Endothelial cell of umbilical vein (primary cell): ENCODE data around the gene AGAP5. TPM values are rescaled to one million over a fixed set of nuclear protein-coding genes. Genes with fewer than 3 reads are reported as not detected.
A peak's percentile ranks its signal among the peaks of the same experiment; 100 is the strongest.

Source experiments
- BruUV-seq: library from RNA; stranded (reverse); fragments of 400-500 nt; replicated peaks from 2 replicates; lab custom pipeline; 2021; lab: Mats Ljungman, UMichigan
- CTCF ChIA-PET: fragments of 300-600, 350-600 bp; sonication (Branson Sonifier 250); formaldehyde crosslinking; loops from one replicate; lab custom pipeline; 2021; ENCODE audit warnings: antibody characterized with exemption, inconsistent platforms; lab: Charles Lee
- POLR2A ChIA-PET: fragments of 300-600, 350-600 bp; sonication (Branson Sonifier 250); formaldehyde crosslinking; loops from one replicate; lab custom pipeline; 2021; ENCODE audit warnings: antibody characterized with exemption, inconsistent platforms; lab: Charles Lee
- DNase-seq: peaks from one replicate; pipeline ENCODE4 v3.0.0-alpha.2; 2011; ENCODE audit warnings: low read depth, low spot score
- FAIRE-seq: peaks from 2 replicates; lab custom pipeline; 2011; peaks lifted over from hg19 to GRCh38; lab: Jason Lieb, UNC
- H2AFZ ChIP-seq: 2 replicates; pipeline ENCODE4 v1.6.0; 2012; ENCODE audit warnings: low read depth, low read length, control low read depth, inconsistent platforms
- H3K27ac ChIP-seq: 2 replicates; pipeline ENCODE4 v1.5.1; 2011; ENCODE audit warnings: low read depth, mild to moderate bottlenecking, control low read depth, low read length, moderate library complexity; ENCODE audit not compliant: insufficient read depth
- H3K27me3 ChIP-seq, 2 experiments: 2 replicates each; pipeline versions ENCODE4 v1.6.0 to v1.6.1; 2011; ENCODE audit warnings: low read length in 2 of 2, mixed read lengths in 1 of 2; ENCODE audit not compliant: control insufficient read depth in 2 of 2, insufficient read depth in 2 of 2
- H3K36me3 ChIP-seq, 2 experiments: 2 replicates in 1 of 2; 3 replicates in 1 of 2; pipeline ENCODE4 v1.5.1; 2011; ENCODE audit warnings: low read length in 2 of 2, mild to moderate bottlenecking in 1 of 2, moderate library complexity in 1 of 2; ENCODE audit not compliant: control insufficient read depth in 2 of 2, insufficient read depth in 2 of 2; ENCODE audit errors: extremely low read depth in 1 of 2
- H3K4me1 ChIP-seq: 3 replicates; pipeline ENCODE4 v1.5.1; 2011; ENCODE audit warnings: mild to moderate bottlenecking, low read length; ENCODE audit not compliant: control insufficient read depth, insufficient read depth; ENCODE audit errors: extremely low read depth
- H3K4me2 ChIP-seq: 2 replicates; pipeline ENCODE4 v1.6.1; 2011; ENCODE audit warnings: low read length, control low read depth, mixed read lengths; ENCODE audit not compliant: insufficient read depth
- H3K4me3 ChIP-seq, 3 experiments: fragments of 200-600 bp in 1 of 3; sonication (generic), shearing (Covaris generic) in 1 of 3; replicated peaks in 1 of 3; 2 replicates each; pipeline ENCODE4 v1.5.1; 2011 to 2016; ENCODE audit warnings: control low read depth in 3 of 3, low read length in 3 of 3, mild to moderate bottlenecking in 2 of 3, inconsistent platforms in 1 of 3, low read depth in 1 of 3, moderate library complexity in 1 of 3; ENCODE audit not compliant: insufficient read depth in 1 of 3
- H3K79me2 ChIP-seq: 2 replicates; pipeline ENCODE4 v1.6.0; 2012; ENCODE audit warnings: low read length, inconsistent platforms; ENCODE audit not compliant: control insufficient read depth, insufficient read depth
- H3K9ac ChIP-seq: replicated peaks from 2 replicates; pipeline ENCODE3; 2011; ENCODE audit warnings: low read length, control low read depth; ENCODE audit not compliant: insufficient read depth; ENCODE audit errors: extremely low read depth
- H3K9me1 ChIP-seq: replicated peaks from 3 replicates; pipeline ENCODE4 v1.6.0; 2011; ENCODE audit warnings: mild to moderate bottlenecking, low read length; ENCODE audit not compliant: control insufficient read depth, insufficient read depth; ENCODE audit errors: extremely low read depth
- H3K9me3 ChIP-seq: replicated peaks from 2 replicates; pipeline ENCODE4 v1.5.1; 2012; ENCODE audit warnings: low read length, inconsistent platforms; ENCODE audit not compliant: control insufficient read depth, insufficient read depth
- H4K20me1 ChIP-seq: replicated peaks from 2 replicates; pipeline ENCODE3; 2011; ENCODE audit warnings: mild to moderate bottlenecking, low read length; ENCODE audit not compliant: control insufficient read depth, insufficient read depth; ENCODE audit errors: extremely low read depth
- EZH2 ChIP-seq: IDR thresholded peaks from 2 replicates; pipeline ENCODE4 v1.6.1; 2012; ENCODE audit warnings: borderline replicate concordance, low read depth, mild to moderate bottlenecking, moderate library complexity, low read length, inconsistent platforms; ENCODE audit not compliant: severe bottlenecking
- GATA2 ChIP-seq: IDR thresholded peaks from 2 replicates; pipeline ENCODE4 v1.7.0; 2011; ENCODE audit warnings: low read depth, mild to moderate bottlenecking, moderate library complexity, mixed read lengths, low read length; ENCODE audit not compliant: insufficient read length, insufficient read depth
- MAX ChIP-seq: IDR thresholded peaks from 2 replicates; pipeline ENCODE4 v1.6.1; 2011; ENCODE audit not compliant: insufficient read depth, insufficient read length
- POLR2A ChIP-seq: IDR thresholded peaks from 2 replicates; pipeline ENCODE4 v1.6.1; 2012; ENCODE audit warnings: low read depth, mild to moderate bottlenecking, control low read depth, low read length
- POLR2AphosphoS5 ChIP-seq: IDR thresholded peaks from 2 replicates; pipeline ENCODE4 v1.6.1; 2012; ENCODE audit warnings: low read depth, mild to moderate bottlenecking, control low read depth, low read length, moderate library complexity; ENCODE audit not compliant: insufficient read depth
- dilution Hi-C: fragments of 300-500 bp; cut with MboI; formaldehyde crosslinking; loops from one replicate; pipeline ENCODE4 v1.15.0; 2019; ENCODE audit warnings: low sequenced_read_pairs; ENCODE audit not compliant: extremely low pct_ligation_motif_present
- intact Hi-C: fragments of 100-400 bp; cut with micrococcal nuclease; formaldehyde crosslinking; loops from one replicate; pipeline ENCODE4 v1.10.0; 2022
- polyA plus RNA-seq, 4 experiments: library from polyadenylated mRNA; depleted of rRNA in 3 of 4; stranded (reverse) in 3 of 4; unstranded in 1 of 4; fragments of >200 nt; gene quantifications; 2 replicates each; pipeline versions ENCODE4 v1.2.1 to v1.2.3, GENCODE V29; 2011 to 2012; ENCODE audit warnings: missing spikeins in 1 of 4
- total RNA-seq: library from RNA; stranded (reverse); gene quantifications from 2 replicates; pipeline ENCODE4 v1.2.3, GENCODE V29; 2021

Gene AGAP5
- total and polyA plus RNA-seq, 2 donors (not counting 3 experiments of a cell fraction or from before 2014, with no cell fraction given): 4.4 to 7.7 TPM

DNA sequence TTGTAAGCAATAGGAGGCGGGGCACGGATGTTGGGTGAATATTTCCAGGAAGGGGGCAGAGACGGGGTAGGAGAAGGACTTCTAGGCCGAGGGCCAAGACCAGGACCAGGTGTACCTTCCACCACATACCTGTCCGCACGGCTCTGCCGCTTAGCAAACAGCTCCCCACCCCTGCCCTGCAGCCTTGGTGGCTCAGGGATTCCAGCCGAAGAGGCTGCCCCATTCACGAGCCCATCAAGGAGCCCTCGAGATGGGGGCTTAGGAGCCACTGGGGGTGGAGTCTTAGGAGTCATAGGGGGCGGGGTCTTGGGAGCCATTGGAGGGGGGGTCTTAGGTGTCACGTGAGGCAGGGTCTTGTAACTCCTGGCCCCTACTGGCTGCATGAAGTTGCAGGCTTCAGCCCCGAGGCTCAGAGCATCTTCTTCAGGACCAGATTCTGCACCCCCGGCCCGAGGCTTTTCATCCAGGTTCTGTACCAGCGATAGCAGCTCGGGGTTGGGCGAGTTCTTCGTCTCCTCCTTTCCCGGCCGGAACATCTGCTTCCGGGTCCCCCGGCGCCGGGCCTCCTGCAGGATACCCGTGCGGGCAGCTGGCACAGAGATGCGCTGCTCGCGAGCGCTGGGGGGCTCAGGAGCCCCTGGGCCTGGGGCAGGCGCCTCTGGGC is 50.6 kb downstream of the AGAP5 start:
- ChIA-PET POLR2A (interaction anchor here (0.6 kb wide), 1 partner anchor 11 kb away, joined by 6 read pairs; no protein-coding TSS in a partner anchor), CTCF (interaction anchor here (0.9 to 6.5 kb wide), 4 partner anchors 10 to 384 kb away, joined by 3 to 127 read pairs (median 5); no protein-coding TSS in a partner anchor)
- Histone ChIP-seq H3K4me2 (peak overlapping the region; percentile 32), H3K36me3 (no peaks in the 10 kb centered on the region), H3K4me1 (peaks cover 2% of the 10 kb centered on the region), H3K27me3 (peaks cover 0 to 10% of the 10 kb centered on the region in 2 experiments), H3K4me3 (peak overlapping the region; percentile 25 to 45 (median 26)), H4K20me1 (no peaks in the 10 kb centered on the region), H2AFZ (peak overlapping the region; percentile 80), H3K9me1 (no peaks in the 10 kb centered on the region), H3K9ac (no peak overlapping the region), H3K9me3 (no peaks in the 10 kb centered on the region), H3K27ac (no peak overlapping the region), H3K79me2 (no peaks in the 10 kb centered on the region)
- dilution Hi-C loops (no loop called here), intact Hi-C loops (no loop called here)
- no TSS peak for BruUV-seq
- peak; percentile 31 for FAIRE-seq
- DNase-seq: peak; percentile 28
- peak; percentile 40 for TF ChIP-seq POLR2A
- peak; percentile 46 for TF ChIP-seq POLR2AphosphoS5
- no peak for TF ChIP-seq GATA2
- no peak for TF ChIP-seq MAX

DNA sequence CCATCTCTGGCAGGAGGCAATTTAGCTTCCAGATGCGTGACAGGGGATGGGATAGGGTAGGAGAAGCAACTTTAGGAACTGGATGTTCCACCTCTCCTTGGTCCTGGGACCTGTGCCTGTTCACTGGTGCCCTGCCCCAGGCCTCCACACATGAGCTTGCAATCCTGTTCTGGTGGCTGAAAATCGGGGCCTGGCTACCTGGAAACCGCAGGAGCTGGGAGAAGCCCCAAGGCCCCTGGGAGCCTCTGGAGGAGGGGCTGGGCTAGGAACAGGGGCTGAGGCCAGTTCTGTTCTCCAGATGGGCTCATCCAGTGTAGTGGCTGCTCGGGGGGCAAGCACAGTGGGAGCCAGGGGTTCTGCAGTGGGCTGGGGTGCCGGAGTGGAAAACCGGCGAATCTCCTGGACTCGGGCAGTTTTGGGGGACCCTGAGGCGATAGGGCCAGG is 51.3 kb downstream of the AGAP5 start:
- TF ChIP-seq EZH2: no peak
- Histone ChIP-seq H3K9me3 (no peaks in the 10 kb centered on the region), H3K27me3 (peaks cover 0 to 10% of the 10 kb centered on the region in 2 experiments), H3K27ac (no peak overlapping the region), H4K20me1 (no peaks in the 10 kb centered on the region), H3K9me1 (no peaks in the 10 kb centered on the region), H3K36me3 (no peaks in the 10 kb centered on the region), H3K4me2 (no peak overlapping the region), H3K9ac (no peak overlapping the region), H3K4me1 (peaks cover 2% of the 10 kb centered on the region), H2AFZ (no peak overlapping the region), H3K4me3 (no peak overlapping the region), H3K79me2 (no peaks in the 10 kb centered on the region)
- BruUV-seq: no TSS peak
- ChIA-PET CTCF (interaction anchor here (1.3 to 6.5 kb wide), 2 partner anchors 11 to 117 kb away, joined by 3 to 127 read pairs; no protein-coding TSS in a partner anchor), POLR2A (interaction anchor here (0.6 kb wide), 1 partner anchor 10 kb away, joined by 6 read pairs; no protein-coding TSS in a partner anchor)
- dilution Hi-C loops (no loop called here), intact Hi-C loops (no loop called here)
- FAIRE-seq: no peak
- DNase-seq: no peak
